IMR-90 (cell line): ENCODE measurements around the gene NUDT15. TPM values are rescaled to one million over a fixed set of nuclear protein-coding genes. Genes with fewer than 3 reads are reported as not detected.

Experiments
- ATAC-seq: fragments of 200-7000 bp; cut with Tn5 transposase; 2 replicates; pipeline ENCODE4 v1.9.1; 2020; ENCODE audit warnings: low read depth, mild to moderate bottlenecking, moderate library complexity
- BruUV-seq: library from RNA; stranded (reverse); fragments of 400-500 nt; replicated peaks from 2 replicates; lab custom pipeline; 2021; lab: Mats Ljungman, UMichigan
- CTCF ChIA-PET: fragments of 300-600 bp; formaldehyde crosslinking; extraction: SDS; loops from one replicate; lab custom pipeline; 2021; ENCODE audit warnings: antibody characterized with exemption; lab: Yijun Ruan, JAX
- POLR2A ChIA-PET: fragments of 300-600 bp; sonication (Branson Sonifier 250); formaldehyde crosslinking; loops from one replicate; lab custom pipeline; 2022; ENCODE audit warnings: antibody characterized with exemption; ENCODE audit not compliant: unreplicated experiment; lab: Charles Lee
- DNase-seq: peaks from one replicate; pipeline ENCODE4 v3.0.0; 2013
- H2AFZ ChIP-seq: replicated peaks from 2 replicates; pipeline ENCODE3; 2013; ENCODE audit warnings: low read length, mild to moderate bottlenecking; ENCODE audit not compliant: poor library complexity
- H2AK5ac ChIP-seq: 2 replicates; pipeline ENCODE4 v1.6.1; 2013; ENCODE audit warnings: low read depth, low read length, inconsistent platforms
- H2AK9ac ChIP-seq: replicated peaks from 2 replicates; pipeline ENCODE3; 2013; ENCODE audit warnings: mild to moderate bottlenecking, low read depth, low read length, moderate library complexity; ENCODE audit not compliant: poor library complexity
- H2BK120ac ChIP-seq: 2 replicates; pipeline ENCODE4 v1.6.1; 2013; ENCODE audit warnings: low read depth, low read length, inconsistent platforms
- H2BK15ac ChIP-seq: 3 replicates; pipeline ENCODE4 v1.6.1; 2013; ENCODE audit warnings: low read depth, low read length, inconsistent platforms
- H2BK20ac ChIP-seq: 2 replicates; pipeline ENCODE4 v1.6.1; 2013; ENCODE audit warnings: low read depth, mild to moderate bottlenecking, inconsistent platforms, low read length, moderate library complexity
- H2BK5ac ChIP-seq: 2 replicates; pipeline ENCODE4 v1.6.1; 2013; ENCODE audit warnings: mild to moderate bottlenecking, low read depth, low read length, inconsistent platforms; ENCODE audit not compliant: poor library complexity, severe bottlenecking
- H3K14ac ChIP-seq: replicated peaks from 2 replicates; pipeline ENCODE4 v1.6.1; 2013; ENCODE audit warnings: low read depth, low read length, inconsistent platforms
- H3K18ac ChIP-seq: 2 replicates; pipeline ENCODE4 v1.6.1; 2013; ENCODE audit warnings: low read depth, low read length, control low read depth
- H3K23ac ChIP-seq: 2 replicates; pipeline ENCODE4 v1.6.1; 2013; ENCODE audit warnings: low read depth, low read length, inconsistent platforms
- H3K27ac ChIP-seq: 2 replicates; pipeline ENCODE4 v1.5.1; 2013; ENCODE audit warnings: mild to moderate bottlenecking, control low read depth, low read length; ENCODE audit not compliant: insufficient read depth
- H3K27me3 ChIP-seq: 2 replicates; pipeline ENCODE4 v1.6.1; 2013; ENCODE audit warnings: low read length; ENCODE audit not compliant: control insufficient read depth, insufficient read depth
- H3K36me3 ChIP-seq: 2 replicates; pipeline ENCODE4 v1.6.1; 2013; ENCODE audit warnings: low read length, mixed read lengths; ENCODE audit not compliant: control insufficient read depth, insufficient read depth
- H3K4ac ChIP-seq: 2 replicates; pipeline ENCODE4 v1.6.1; 2013; ENCODE audit warnings: low read depth, low read length, inconsistent platforms
- H3K4me1 ChIP-seq: 2 replicates; pipeline ENCODE4 v1.6.1; 2013; ENCODE audit warnings: low read length, mixed read lengths; ENCODE audit not compliant: control insufficient read depth, insufficient read depth
- H3K4me2 ChIP-seq: 2 replicates; pipeline ENCODE4 v1.6.1; 2013; ENCODE audit warnings: low read depth, mild to moderate bottlenecking, control low read depth, low read length, moderate library complexity
- H3K4me3 ChIP-seq: 2 replicates; pipeline ENCODE4 v1.5.1; 2013; ENCODE audit warnings: low read depth, mild to moderate bottlenecking, control low read depth, low read length, moderate library complexity; ENCODE audit not compliant: insufficient read depth
- H3K56ac ChIP-seq: 2 replicates; pipeline ENCODE4 v1.6.1; 2013; ENCODE audit warnings: low read length, inconsistent platforms; ENCODE audit not compliant: insufficient read depth; ENCODE audit errors: extremely low read depth
- H3K79me1 ChIP-seq, 2 experiments: 2 replicates each; pipeline ENCODE4 v1.6.1; 2013; ENCODE audit warnings: low read length in 2 of 2, inconsistent platforms in 1 of 2, low read depth in 1 of 2
- H3K9ac ChIP-seq: 2 replicates; pipeline ENCODE4 v1.6.1; 2013; ENCODE audit warnings: low read depth, low read length, control low read depth
- H3K9me1 ChIP-seq: 2 replicates; pipeline ENCODE4 v1.6.1; 2013; ENCODE audit warnings: low read length, inconsistent platforms; ENCODE audit not compliant: insufficient read depth
- H3K9me3 ChIP-seq: 2 replicates; pipeline ENCODE4 v1.6.1; 2013; ENCODE audit warnings: low read length; ENCODE audit not compliant: control insufficient read depth, insufficient read depth
- H4K20me1 ChIP-seq: 2 replicates; pipeline ENCODE4 v1.6.1; 2013; ENCODE audit warnings: low read length, inconsistent platforms; ENCODE audit not compliant: insufficient read depth
- H4K5ac ChIP-seq: 2 replicates; pipeline ENCODE4 v1.6.1; 2013; ENCODE audit warnings: mild to moderate bottlenecking, low read depth, low read length, control low read depth
- H4K8ac ChIP-seq, 2 experiments: 2 replicates each; pipeline ENCODE4 v1.6.1; 2013; ENCODE audit warnings: low read depth in 2 of 2, low read length in 2 of 2, control low read depth in 1 of 2, inconsistent platforms in 1 of 2
- H4K91ac ChIP-seq: 2 replicates; pipeline ENCODE4 v1.6.1; 2013; ENCODE audit warnings: low read depth, low read length, inconsistent platforms; ENCODE audit not compliant: insufficient read depth
- NFE2L2 ChIP-seq: fragments of 150-350 bp; IDR thresholded peaks from 2 replicates; pipeline ENCODE4 v1.6.1; 2016; ENCODE audit warnings: low read depth, mild to moderate bottlenecking, low read length
- RFX5 ChIP-seq: IDR thresholded peaks from 2 replicates; pipeline ENCODE4 v1.8.0; 2012; ENCODE audit warnings: low read depth, mild to moderate bottlenecking, low read length, moderate library complexity
- WGBS, 2 experiments: methylation state at CpG; one replicate each; pipeline versions ENCODE4 v1.1.5 to v1.1.7; 2013; ENCODE audit warnings: missing lambda C conversion rate in 2 of 2; ENCODE audit not compliant: insufficient read length in 1 of 2; ENCODE audit errors: extremely low coverage in 2 of 2; 5-methylcytosine and 5-hydroxymethylcytosine counted together
- dilution Hi-C: fragments of 300-500 bp; cut with HindIII; formaldehyde crosslinking; loops from one replicate; pipeline ENCODE4 v1.14.3; 2018; ENCODE audit warnings: low sequenced_read_pairs; ENCODE audit not compliant: unreplicated experiment
- in situ Hi-C: fragments of 300-500 bp; cut with MboI; formaldehyde crosslinking; loops from 3 replicates; pipeline ENCODE4 v1.14.3; 2019; ENCODE audit warnings: low sequenced_read_pairs, inconsistent platforms, mixed read lengths
- intact Hi-C: fragments of 100-400 bp; cut with micrococcal nuclease; formaldehyde crosslinking; loops from 2 replicates; pipeline ENCODE4 v1.10.0; 2022
- polyA plus RNA-seq, 3 experiments: library from polyadenylated mRNA; depleted of rRNA; stranded (reverse); fragments of >200 nt; gene quantifications; 2 replicates each; pipeline ENCODE4 v1.2.3, GENCODE V29; 2012; ENCODE audit warnings: low replicate concordance in 1 of 3
- total RNA-seq: library from RNA; depleted of rRNA; stranded (reverse); fragments of >200 nt; gene quantifications from 2 replicates; pipeline ENCODE4 v1.2.3, GENCODE V29; 2012

Gene NUDT15
- total and polyA plus RNA-seq, 2 of the 4 experiments (the other 2 are of a cell fraction): 13.1 to 14.2 TPM

DNA sequence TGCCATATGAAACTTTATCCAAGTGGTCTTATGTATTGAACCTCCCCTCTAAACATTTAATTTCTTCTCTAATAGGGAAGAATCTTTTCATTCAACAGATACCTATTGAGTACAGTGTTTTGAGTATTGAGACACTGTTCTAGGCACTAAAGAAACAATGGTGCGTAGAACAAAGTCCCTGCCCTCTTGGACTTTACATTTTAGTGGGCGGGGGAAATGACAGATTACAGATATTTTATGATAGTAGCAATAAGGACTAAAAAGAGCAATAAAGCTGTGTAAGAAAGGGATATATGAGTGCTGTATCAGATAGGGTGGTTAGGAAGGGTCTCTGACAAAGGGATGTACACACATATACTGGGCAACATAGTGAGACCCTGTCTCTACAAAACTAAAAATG is 5.4 kb downstream of the NUDT15 start:
- no peak overlapping the region for H2AFZ ChIP-seq
- no peak overlapping the region for H3K14ac ChIP-seq
- CTCF ChIA-PET: no interaction called here
- intact Hi-C loops: no loop called here
- dilution Hi-C loops: no loop called here
- no peak overlapping the region for H3K18ac ChIP-seq
- H3K9ac ChIP-seq: no peak overlapping the region
- 0 out of 2 replicates have a peak overlapping the region, but pooled peaks have one; percentile 42 for H3K23ac ChIP-seq
- BruUV-seq: no TSS peak
- H3K9me3 ChIP-seq: no peaks in the 10 kb centered on the region
- H3K36me3 ChIP-seq: peaks cover 4% of the 10 kb centered on the region
- H2BK5ac ChIP-seq: peak overlapping the region; percentile 21
- H4K20me1 ChIP-seq: no peaks in the 10 kb centered on the region
- H2BK120ac ChIP-seq: no peak overlapping the region
- peaks cover 12 to 26% of the 10 kb centered on the region in 2 experiments for H3K79me1 ChIP-seq
- in situ Hi-C loops: no loop called here
- H3K4me1 ChIP-seq: peaks cover 8% of the 10 kb centered on the region
- no peak overlapping the region for H2AK9ac ChIP-seq
- H4K91ac ChIP-seq: no peak overlapping the region
- no peak for DNase-seq
- WGBS, 2 experiments: 100% methylated on average over 1 of the region's 2 CpGs; no CpG with 5 or more reads in 1 of the 2 experiments
- no peak overlapping the region for H4K5ac ChIP-seq
- H3K4me3 ChIP-seq: no peak overlapping the region
- ATAC-seq: no peak
- H2BK15ac ChIP-seq: no peak overlapping the region
- no peaks in the 10 kb centered on the region for H3K27me3 ChIP-seq
- H2BK20ac ChIP-seq: no peak overlapping the region
- POLR2A ChIA-PET: no interaction called here
- H3K4ac ChIP-seq: no peak overlapping the region
- peaks cover 7% of the 10 kb centered on the region for H3K9me1 ChIP-seq
- no peak overlapping the region for H3K56ac ChIP-seq
- TF ChIP-seq RFX5 (no peak), NFE2L2 (no peak)
- no peak overlapping the region for H3K4me2 ChIP-seq
- peak overlapping the region; percentile 10; the same call in 1 of the 2 replicates for H2AK5ac ChIP-seq
- H4K8ac ChIP-seq: no peak overlapping the region
- H3K27ac ChIP-seq: peak overlapping the region; percentile 59; the same call in 1 of the 2 replicates
